ENCODE data around the gene SRGAP3.

SRGAP3 gene

GRCh38 chr3:8966150-8966819, 283.2 kb downstream of the SRGAP3 start:
- Histone ChIP-seq H3K4me1 (ENCODE audit: control insufficient read depth, insufficient read depth, low read length) (peaks cover 31% of the 10 kb centered on the region), H3K27ac (ENCODE audit: low read depth, low read length) (peak overlapping the region; percentile 97; the same call in 1 of the 2 replicates), H3K36me3 (ENCODE audit: control insufficient read depth, insufficient read depth, low read length) (no peaks in the 10 kb centered on the region), H3K9me3 (ENCODE audit: control insufficient read depth, insufficient read depth, low read depth, low read length) (no peaks in the 10 kb centered on the region), H3K27me3 (ENCODE audit: control insufficient read depth, insufficient read depth, low read length) (peaks cover 2% of the 10 kb centered on the region; the same call in 1 of the 2 replicates), H3K9ac (ENCODE audit: low read length) (no peak overlapping the region), H3K4me3 (ENCODE audit: low read depth, low read length) (no peak overlapping the region)

GRCh38 chr3:8964436-8965370, 284.7 kb downstream of the SRGAP3 start:
- no peaks in the 10 kb centered on the region for H3K9me3 ChIP-seq (ENCODE audit: control insufficient read depth, insufficient read depth, low read depth, low read length)
- H3K27ac ChIP-seq (ENCODE audit: low read depth, low read length) = peak overlapping the region; percentile 97
- H3K9ac ChIP-seq (ENCODE audit: low read length) = peak overlapping the region; percentile 88
- peaks cover 31% of the 10 kb centered on the region for H3K4me1 ChIP-seq (ENCODE audit: control insufficient read depth, insufficient read depth, low read length)
- H3K36me3 ChIP-seq (ENCODE audit: control insufficient read depth, insufficient read depth, low read length) = no peaks in the 10 kb centered on the region
- H3K4me3 ChIP-seq (ENCODE audit: low read depth, low read length) = peak overlapping the region; percentile 83
- H3K27me3 ChIP-seq (ENCODE audit: control insufficient read depth, insufficient read depth, low read length) = no peaks in the 10 kb centered on the region; the same call in 1 of the 2 replicates

- no peaks in the 10 kb centered on the region for H3K27me3 ChIP-seq (ENCODE audit: control insufficient read depth, insufficient read depth, low read length)
- H3K4me1 ChIP-seq (ENCODE audit: control insufficient read depth, insufficient read depth, low read length) = peaks cover 31% of the 10 kb centered on the region
- H3K9ac ChIP-seq (ENCODE audit: low read length) = peak within 1 kb of the TSS; percentile 79
- H3K4me3 ChIP-seq (ENCODE audit: low read depth, low read length) = peak within 1 kb of the TSS; percentile 83
- peak within 1 kb of the TSS; percentile 97; the same call in 1 of the 2 replicates for H3K27ac ChIP-seq (ENCODE audit: low read depth, low read length)
- peaks cover 9% of the 10 kb centered on the region for H3K36me3 ChIP-seq (ENCODE audit: control insufficient read depth, insufficient read depth, low read length)
- no peaks in the 10 kb centered on the region for H3K9me3 ChIP-seq (ENCODE audit: control insufficient read depth, insufficient read depth, low read depth, low read length)
Measured at GRCh38 chr3:8963137-8963853, 286.2 kb downstream of the SRGAP3 start, which contains the start of gene RAD18. RAD18 (minus strand) TSS chr3:8963472; CDS start chr3:8963385, 87 bp downstream.

GRCh38 chr3:8962226-8962861, 287.1 kb downstream of the SRGAP3 start:
- peaks cover 18% of the 10 kb centered on the region for H3K36me3 ChIP-seq (ENCODE audit: control insufficient read depth, insufficient read depth, low read length)
- peak overlapping the region; percentile 79 for H3K9ac ChIP-seq (ENCODE audit: low read length)
- H3K9me3 ChIP-seq (ENCODE audit: control insufficient read depth, insufficient read depth, low read depth, low read length) = no peaks in the 10 kb centered on the region
- peak overlapping the region; percentile 83 for H3K4me3 ChIP-seq (ENCODE audit: low read depth, low read length)
- H3K4me1 ChIP-seq (ENCODE audit: control insufficient read depth, insufficient read depth, low read length) = peaks cover 31% of the 10 kb centered on the region
- no peak overlapping the region for H3K27ac ChIP-seq (ENCODE audit: low read depth, low read length)
- no peaks in the 10 kb centered on the region for H3K27me3 ChIP-seq (ENCODE audit: control insufficient read depth, insufficient read depth, low read length)

- H3K9me3 ChIP-seq (ENCODE audit: control insufficient read depth, insufficient read depth, low read depth, low read length) = no peaks in the 10 kb centered on the region
- H3K36me3 ChIP-seq (ENCODE audit: control insufficient read depth, insufficient read depth, low read length) = peaks cover 32% of the 10 kb centered on the region
- H3K27ac ChIP-seq (ENCODE audit: low read depth, low read length) = no peak overlapping the region
- H3K27me3 ChIP-seq (ENCODE audit: control insufficient read depth, insufficient read depth, low read length) = no peaks in the 10 kb centered on the region
- peaks cover 20% of the 10 kb centered on the region for H3K4me1 ChIP-seq (ENCODE audit: control insufficient read depth, insufficient read depth, low read length)
- no peak overlapping the region for H3K4me3 ChIP-seq (ENCODE audit: low read depth, low read length)
- no peak overlapping the region for H3K9ac ChIP-seq (ENCODE audit: low read length)
Measured at GRCh38 chr3:8959668-8960067, 289.8 kb downstream of the SRGAP3 start.

- H3K36me3 ChIP-seq (ENCODE audit: control insufficient read depth, insufficient read depth, low read length) = peaks cover 32% of the 10 kb centered on the region
- H3K27ac ChIP-seq (ENCODE audit: low read depth, low read length) = no peak overlapping the region
Measured at GRCh38 chr3:8954938-8955763, 294.3 kb downstream of the SRGAP3 start.

GRCh38 chr3:8953313-8953712, 296.1 kb downstream of the SRGAP3 start:
- no peaks in the 10 kb centered on the region for H3K27me3 ChIP-seq (ENCODE audit: control insufficient read depth, insufficient read depth, low read length)
- H3K36me3 ChIP-seq (ENCODE audit: control insufficient read depth, insufficient read depth, low read length) = peaks cover 23% of the 10 kb centered on the region

More at GRCh38 chr3:8954938-8955763, 294.3 kb downstream of the SRGAP3 start:
- Histone ChIP-seq H3K4me1 (ENCODE audit: control insufficient read depth, insufficient read depth, low read length) (no peaks in the 10 kb centered on the region; the same call in 1 of the 2 replicates), H3K9me3 (ENCODE audit: control insufficient read depth, insufficient read depth, low read depth, low read length) (no peaks in the 10 kb centered on the region), H3K9ac (ENCODE audit: low read length) (no peak overlapping the region), H3K4me3 (ENCODE audit: low read depth, low read length) (no peak overlapping the region), H3K27me3 (ENCODE audit: control insufficient read depth, insufficient read depth, low read length) (no peaks in the 10 kb centered on the region)

GRCh38 chr3:8952130-8952529, 297.3 kb downstream of the SRGAP3 start:
- Histone ChIP-seq H3K4me3 (ENCODE audit: low read depth, low read length) (no peak overlapping the region), H3K4me1 (ENCODE audit: control insufficient read depth, insufficient read depth, low read length) (no peaks in the 10 kb centered on the region; the same call in 1 of the 2 replicates), H3K27ac (ENCODE audit: low read depth, low read length) (no peak overlapping the region), H3K9me3 (ENCODE audit: control insufficient read depth, insufficient read depth, low read depth, low read length) (no peaks in the 10 kb centered on the region), H3K27me3 (ENCODE audit: control insufficient read depth, insufficient read depth, low read length) (no peaks in the 10 kb centered on the region), H3K36me3 (ENCODE audit: control insufficient read depth, insufficient read depth, low read length) (peaks cover 19% of the 10 kb centered on the region), H3K9ac (ENCODE audit: low read length) (no peak overlapping the region)

More at GRCh38 chr3:8953313-8953712, 296.1 kb downstream of the SRGAP3 start:
- H3K9ac ChIP-seq (ENCODE audit: low read length) = no peak overlapping the region
- H3K4me1 ChIP-seq (ENCODE audit: control insufficient read depth, insufficient read depth, low read length) = no peaks in the 10 kb centered on the region; the same call in 1 of the 2 replicates
- no peak overlapping the region for H3K27ac ChIP-seq (ENCODE audit: low read depth, low read length)
- H3K4me3 ChIP-seq (ENCODE audit: low read depth, low read length) = no peak overlapping the region
- H3K9me3 ChIP-seq (ENCODE audit: control insufficient read depth, insufficient read depth, low read depth, low read length) = no peaks in the 10 kb centered on the region

GRCh38 chr3:8945890-8946600, 303.4 kb downstream of the SRGAP3 start:
- Histone ChIP-seq H3K36me3 (ENCODE audit: control insufficient read depth, insufficient read depth, low read length) (peaks cover 55% of the 10 kb centered on the region), H3K4me3 (ENCODE audit: low read depth, low read length) (no peak overlapping the region), H3K27me3 (ENCODE audit: control insufficient read depth, insufficient read depth, low read length) (no peaks in the 10 kb centered on the region), H3K27ac (ENCODE audit: low read depth, low read length) (no peak overlapping the region), H3K4me1 (ENCODE audit: control insufficient read depth, insufficient read depth, low read length) (no peaks in the 10 kb centered on the region), H3K9ac (ENCODE audit: low read length) (no peak overlapping the region), H3K9me3 (ENCODE audit: control insufficient read depth, insufficient read depth, low read depth, low read length) (no peaks in the 10 kb centered on the region)

All from HUES6 (cell line).